Muscle layer of duodenum (tissue), 2 donors: Measurements from ENCODE around the gene NCAM1.

ENCODE experiments used
- H3K27ac ChIP-seq: one replicate; pipeline ENCODE4 v1.7.0; 2013; ENCODE audit warnings: mild to moderate bottlenecking, low read length
- H3K27me3 ChIP-seq: one replicate; pipeline ENCODE4 v1.7.0; 2013; ENCODE audit warnings: low read depth, mild to moderate bottlenecking, control low read depth, low read length
- H3K36me3 ChIP-seq, 2 donors: one replicate each; pipeline ENCODE4 v1.7.0; 2013; ENCODE audit warnings: low read length in 2 of 2, control low read depth in 1 of 2, mild to moderate bottlenecking in 1 of 2; ENCODE audit not compliant: insufficient read depth in 2 of 2, control insufficient read depth in 1 of 2
- H3K4me1 ChIP-seq, 2 donors: one replicate each; pipeline ENCODE4 v1.7.0; 2013; ENCODE audit warnings: low read length in 2 of 2, mild to moderate bottlenecking in 2 of 2, control low read depth in 1 of 2, moderate library complexity in 1 of 2; ENCODE audit not compliant: insufficient read depth in 2 of 2, control insufficient read depth in 1 of 2
- H3K4me3 ChIP-seq, 2 donors: one replicate each; pipeline ENCODE4 v1.7.0; 2013; ENCODE audit warnings: low read length in 2 of 2, low read depth in 1 of 2, mild to moderate bottlenecking in 1 of 2
- H3K9me3 ChIP-seq, 2 donors: one replicate each; pipeline ENCODE4 v1.7.0; 2013; ENCODE audit warnings: low read length in 2 of 2, control low read depth in 1 of 2, mild to moderate bottlenecking in 1 of 2; ENCODE audit not compliant: control insufficient read depth in 1 of 2
- donor health status: healthy.

Gene NCAM1

DNA sequence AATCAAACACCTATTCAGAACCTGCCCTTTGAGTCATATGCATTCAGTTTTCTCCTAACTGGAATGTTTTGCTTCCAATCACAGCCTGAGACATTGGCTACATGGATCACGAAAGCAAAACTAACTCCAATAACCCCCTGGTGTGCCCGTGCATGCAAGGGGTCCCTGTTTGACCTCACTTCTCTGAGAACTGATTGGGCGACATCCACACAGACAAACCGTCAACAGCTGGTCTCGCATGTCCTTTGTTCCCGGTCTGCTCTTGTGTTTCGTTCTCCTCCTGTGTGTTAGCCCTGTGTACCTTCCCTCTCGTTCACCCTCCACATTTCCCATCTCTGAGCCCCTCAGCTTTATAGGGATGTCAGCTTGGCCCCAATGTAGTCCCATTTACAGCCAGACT lies 286.0 kb downstream of the NCAM1 start:
- H3K4me3 ChIP-seq = no peak overlapping the region
- no peaks in the 10 kb centered on the region for H3K9me3 ChIP-seq
- peaks cover 0 to 6% of the 10 kb centered on the region in 2 donors for H3K4me1 ChIP-seq
- H3K36me3 ChIP-seq = no peaks in the 10 kb centered on the region
- no peaks in the 10 kb centered on the region for H3K27me3 ChIP-seq
- H3K27ac ChIP-seq = no peak overlapping the region

DNA sequence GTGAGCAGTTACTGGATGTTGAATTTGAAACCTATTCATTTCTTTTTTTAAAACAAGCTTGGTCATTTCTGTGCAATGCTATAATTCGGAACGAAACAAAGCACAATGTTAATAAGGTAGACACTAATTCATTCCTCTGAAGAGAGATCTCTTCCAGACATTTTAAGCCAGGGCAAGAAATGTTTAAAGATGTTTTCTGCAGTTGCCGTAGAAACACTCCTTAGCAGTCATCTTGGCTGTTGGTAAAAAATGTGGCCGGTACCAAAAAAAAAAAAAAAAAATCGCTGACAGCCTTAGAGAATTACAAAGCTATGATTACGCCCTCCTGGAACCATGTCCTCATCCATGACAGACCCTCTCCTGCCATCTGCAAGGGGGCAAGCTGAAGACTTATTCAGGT lies 286.7 kb downstream of the NCAM1 start:
- H3K4me3 ChIP-seq = no peak overlapping the region
- no peaks in the 10 kb centered on the region for H3K36me3 ChIP-seq
- no peak overlapping the region for H3K27ac ChIP-seq
- no peaks in the 10 kb centered on the region for H3K27me3 ChIP-seq
- no peaks in the 10 kb centered on the region for H3K9me3 ChIP-seq
- H3K4me1 ChIP-seq = peaks cover 0 to 6% of the 10 kb centered on the region in 2 donors

GRCh38 chr11:113248702-113249490 lies 287.7 kb downstream of the NCAM1 start:
- no peak overlapping the region for H3K4me3 ChIP-seq
- no peaks in the 10 kb centered on the region for H3K36me3 ChIP-seq
- no peaks in the 10 kb centered on the region for H3K9me3 ChIP-seq
- peaks cover 0 to 6% of the 10 kb centered on the region in 2 donors for H3K4me1 ChIP-seq
- no peak overlapping the region for H3K27ac ChIP-seq
- no peaks in the 10 kb centered on the region for H3K27me3 ChIP-seq

- no peaks in the 10 kb centered on the region for H3K36me3 ChIP-seq
- no peaks in the 10 kb centered on the region for H3K9me3 ChIP-seq
- H3K27me3 ChIP-seq = no peaks in the 10 kb centered on the region
- no peak overlapping the region for H3K4me3 ChIP-seq
- H3K4me1 ChIP-seq = peaks cover 0 to 6% of the 10 kb centered on the region in 2 donors
- no peak overlapping the region for H3K27ac ChIP-seq
Observed at GRCh38 chr11:113249491-113249763, 288.2 kb downstream of the NCAM1 start.

DNA sequence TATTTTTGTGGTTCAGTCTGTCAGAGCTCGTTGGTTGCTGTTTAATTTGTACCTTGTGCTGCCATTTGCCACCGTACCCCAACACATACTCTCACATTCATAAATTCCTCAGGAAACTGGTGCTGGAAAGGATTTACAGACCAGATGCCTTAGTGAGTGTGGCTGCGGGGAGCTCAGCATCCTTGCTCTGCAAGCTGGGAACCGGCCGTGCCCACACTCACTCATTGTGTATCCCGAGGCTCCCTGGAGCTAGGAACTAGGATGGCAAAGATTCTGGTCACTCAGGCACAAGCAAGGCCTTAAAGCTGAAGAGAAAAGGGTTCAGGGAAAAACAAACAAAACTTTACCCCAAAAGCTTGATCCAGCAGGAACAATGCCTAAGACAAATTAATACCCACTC lies 288.6 kb downstream of the NCAM1 start:
- no peaks in the 10 kb centered on the region for H3K27me3 ChIP-seq
- H3K4me1 ChIP-seq = peaks cover 0 to 6% of the 10 kb centered on the region in 2 donors
- H3K4me3 ChIP-seq = no peak overlapping the region
- no peak overlapping the region for H3K27ac ChIP-seq
- no peaks in the 10 kb centered on the region for H3K9me3 ChIP-seq
- H3K36me3 ChIP-seq = no peaks in the 10 kb centered on the region

GRCh38 chr11:113251281-113251680 lies 290.1 kb downstream of the NCAM1 start:
- Histone ChIP-seq H3K9me3 (no peaks in the 10 kb centered on the region), H3K27ac (no peak overlapping the region), H3K4me3 (no peak overlapping the region), H3K4me1 (peaks cover 0 to 6% of the 10 kb centered on the region in 2 donors), H3K27me3 (no peaks in the 10 kb centered on the region), H3K36me3 (no peaks in the 10 kb centered on the region)

- H3K4me1 ChIP-seq = no peaks in the 10 kb centered on the region
- H3K4me3 ChIP-seq = no peak overlapping the region
- H3K36me3 ChIP-seq = no peaks in the 10 kb centered on the region
- H3K27me3 ChIP-seq = no peaks in the 10 kb centered on the region
- H3K27ac ChIP-seq = no peak overlapping the region
- no peaks in the 10 kb centered on the region for H3K9me3 ChIP-seq
Observed at GRCh38 chr11:113253406-113253805, 292.2 kb downstream of the NCAM1 start.

DNA sequence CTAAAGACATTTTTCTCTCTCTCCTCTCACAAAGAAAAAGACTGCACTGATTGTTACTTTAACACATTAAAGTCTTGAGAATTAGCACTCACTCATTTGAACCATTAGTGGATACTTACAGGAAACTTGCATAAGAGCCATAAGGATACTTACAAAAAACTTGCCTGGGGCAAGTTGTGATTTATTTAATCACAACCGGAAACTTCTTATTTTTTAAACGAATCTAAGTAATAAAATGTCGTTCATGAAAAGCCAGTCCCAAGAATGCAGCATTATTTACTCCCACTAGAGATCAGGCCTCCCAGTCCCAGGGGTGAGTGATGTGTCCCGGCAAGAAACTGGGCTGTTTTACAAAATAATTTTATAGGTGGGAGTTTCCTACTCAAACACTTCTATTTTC lies 293.9 kb downstream of the NCAM1 start:
- no peaks in the 10 kb centered on the region for H3K27me3 ChIP-seq
- H3K36me3 ChIP-seq = no peaks in the 10 kb centered on the region
- H3K27ac ChIP-seq = no peak overlapping the region
- H3K9me3 ChIP-seq = no peaks in the 10 kb centered on the region
- H3K4me3 ChIP-seq = no peak overlapping the region
- no peaks in the 10 kb centered on the region for H3K4me1 ChIP-seq

GRCh38 chr11:113255741-113256140 lies 294.5 kb downstream of the NCAM1 start:
- Histone ChIP-seq H3K36me3 (no peaks in the 10 kb centered on the region), H3K9me3 (no peaks in the 10 kb centered on the region), H3K27me3 (no peaks in the 10 kb centered on the region), H3K4me3 (no peak overlapping the region), H3K27ac (no peak overlapping the region), H3K4me1 (no peaks in the 10 kb centered on the region)

DNA sequence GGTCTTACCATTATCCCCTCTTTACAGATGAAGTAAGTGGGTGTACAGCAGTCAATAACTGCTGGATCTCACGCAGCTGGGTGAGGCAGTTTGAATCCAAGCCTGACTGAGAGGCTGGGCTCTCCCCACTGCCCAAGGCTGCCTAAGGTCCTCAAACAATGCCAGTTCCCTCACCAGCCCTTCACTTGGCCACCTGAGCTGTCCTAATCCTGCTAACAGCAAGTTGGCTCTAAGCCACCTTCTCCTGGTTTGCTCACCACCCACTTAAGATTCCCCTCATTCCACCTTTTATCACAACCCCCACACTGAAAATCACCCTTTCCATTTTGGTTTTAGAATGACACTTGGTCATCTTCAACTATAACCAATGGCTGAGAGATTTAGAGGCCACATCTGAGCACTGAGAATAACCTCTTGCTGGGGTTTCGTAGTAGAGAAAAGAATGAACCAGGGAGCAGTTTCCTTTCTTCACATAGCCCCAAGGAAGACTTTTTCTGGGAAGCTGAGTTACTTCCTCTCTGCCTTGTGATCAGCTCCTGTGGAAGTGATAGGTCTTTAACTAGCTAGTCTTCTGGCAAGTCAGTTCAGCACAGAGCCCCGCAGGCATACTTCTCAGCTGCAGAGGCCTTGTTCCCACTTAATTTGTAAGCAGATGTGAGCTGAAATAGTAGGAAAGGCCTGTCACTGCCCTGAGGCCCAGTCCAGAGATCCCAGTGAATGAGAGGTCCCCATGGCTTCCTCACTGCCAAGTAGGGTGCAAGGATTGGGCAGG lies 295.4 kb downstream of the NCAM1 start:
- Histone ChIP-seq H3K27me3 (no peaks in the 10 kb centered on the region), H3K9me3 (no peaks in the 10 kb centered on the region), H3K36me3 (no peaks in the 10 kb centered on the region), H3K4me3 (no peak overlapping the region), H3K27ac (no peak overlapping the region), H3K4me1 (no peaks in the 10 kb centered on the region)

DNA sequence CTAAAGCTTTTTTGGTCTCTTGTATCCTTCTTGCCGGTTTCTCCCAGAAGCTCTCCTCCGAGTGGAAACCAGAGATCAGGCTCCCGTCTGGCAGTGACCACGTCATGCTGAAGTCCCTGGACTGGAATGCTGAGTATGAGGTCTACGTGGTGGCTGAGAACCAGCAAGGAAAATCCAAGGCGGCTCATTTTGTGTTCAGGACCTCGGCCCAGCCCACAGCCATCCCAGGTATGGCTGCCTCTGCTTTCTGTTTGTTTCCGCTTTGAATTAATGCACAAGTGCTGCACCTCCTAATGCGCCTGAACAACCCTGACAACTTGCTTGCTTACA lies 298.8 kb downstream of the NCAM1 start:
- no peaks in the 10 kb centered on the region for H3K27me3 ChIP-seq
- no peaks in the 10 kb centered on the region for H3K9me3 ChIP-seq
- no peak overlapping the region for H3K27ac ChIP-seq
- no peak overlapping the region for H3K4me3 ChIP-seq
- H3K4me1 ChIP-seq = no peaks in the 10 kb centered on the region
- no peaks in the 10 kb centered on the region for H3K36me3 ChIP-seq

DNA sequence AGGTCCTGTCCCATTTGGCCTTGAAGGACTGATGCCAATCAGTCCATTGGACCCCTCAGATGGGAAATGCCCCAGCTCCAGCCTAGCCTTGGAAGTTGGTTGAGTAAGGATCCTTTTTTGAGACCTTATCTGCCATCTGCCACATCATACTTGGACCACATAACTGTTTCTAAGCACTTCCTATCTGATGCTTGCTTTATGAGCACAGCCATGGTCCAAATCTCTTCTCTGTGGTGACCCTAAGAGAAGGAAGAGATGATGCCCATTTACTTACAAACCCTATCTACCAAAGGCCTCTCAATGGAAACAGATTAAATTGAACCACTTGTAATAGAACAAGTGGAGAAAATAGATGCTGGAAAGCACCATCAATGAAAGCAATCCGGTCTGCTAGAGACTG lies 299.3 kb downstream of the NCAM1 start:
- H3K27ac ChIP-seq = no peak overlapping the region
- no peaks in the 10 kb centered on the region for H3K9me3 ChIP-seq
- H3K27me3 ChIP-seq = no peaks in the 10 kb centered on the region
- H3K4me1 ChIP-seq = no peaks in the 10 kb centered on the region
- H3K36me3 ChIP-seq = no peaks in the 10 kb centered on the region
- H3K4me3 ChIP-seq = no peak overlapping the region
